ENCODE measurements around the gene SPOPL. TPM values are rescaled to one million over a fixed set of nuclear protein-coding genes. Genes with fewer than 3 reads are reported as not detected.

The SPOPL gene
- total and polyA plus RNA-seq, 2 donors (not counting 1 experiment from before 2014, with no cell fraction given), result 14.0 to 53.6 TPM

GRCh38 chr2:138536302-138536701, 34.7 kb downstream of the SPOPL start:
- Mint-ChIP-seq H3K27ac (peak overlapping the region; percentile 69), H3K27me3 (no peaks in the 10 kb centered on the region), H3K4me3 (peak overlapping the region; percentile 20), H3K4me1 (peaks cover 62% of the 10 kb centered on the region), H3K9me3 (ENCODE audit: insufficient read depth) (peaks cover 11% of the 10 kb centered on the region)
- 80% methylated on average over 1 of the region's 2 CpGs for WGBS (ENCODE audit: insufficient coverage)
- peaks cover 81% of the 10 kb centered on the region for H3K79me2 ChIP-seq (ENCODE audit: control insufficient read depth, insufficient read depth, low read length)
- peaks cover 16 to 37% of the 10 kb centered on the region in 2 donors for H3K4me1 ChIP-seq (ENCODE audit: control insufficient read depth in 2 of 2, insufficient read depth in 2 of 2, low read length in 2 of 2)
- no peaks in the 10 kb centered on the region for H3K27me3 ChIP-seq (replicated peaks in 1 of 4; ENCODE audit: control extremely low read depth in 1 of 4, control insufficient read depth in 3 of 4, insufficient read depth in 4 of 4, low read length in 3 of 4)
- ChIA-PET CTCF (no interaction called here), POLR2A (no interaction called here)
- H4K20me1 ChIP-seq (ENCODE audit: control insufficient read depth, insufficient read depth, low read length, poor library complexity, severe bottlenecking), result peaks cover 67% of the 10 kb centered on the region
- intact Hi-C loops (cut with micrococcal nuclease), result no loop called here
- no peak overlapping the region for H2AFZ ChIP-seq (ENCODE audit: insufficient read depth, low read depth, low read length, poor library complexity, severe bottlenecking)
- peaks cover 5 to 12% (median 11%) of the 10 kb centered on the region in 3 donors for H3K9me3 ChIP-seq (ENCODE audit: control extremely low read depth in 1 of 3, control insufficient read depth in 2 of 3, insufficient read depth in 1 of 3, low read length in 2 of 3)
- H3K27ac ChIP-seq (ENCODE audit: low read length in 2 of 2), result peak overlapping the region in 1 of 2 donors; percentile 40
- TF ChIP-seq CTCF (IDR thresholded peaks at IDR 0.05), result no peak
- TF ChIP-seq EZH2 (IDR thresholded peaks at IDR 0.05; ENCODE audit: borderline replicate concordance, insufficient read depth, low read depth, low read length, poor library complexity, severe bottlenecking), result no peak
- H3K4me3 ChIP-seq (ENCODE audit: control extremely low read depth in 1 of 5, extremely low read depth in 1 of 5, insufficient read depth in 1 of 5, low read depth in 2 of 5, low read length in 4 of 5), result no peak overlapping the region
- DNase-seq, result no peak
- no peak overlapping the region for H3K9ac ChIP-seq (ENCODE audit: low read length)
- H3K36me3 ChIP-seq (replicated peaks in 1 of 2; ENCODE audit: control extremely low read depth in 1 of 2, control insufficient read depth in 1 of 2, extremely low read depth in 1 of 2, insufficient read depth in 2 of 2, low read length in 1 of 2), result peaks cover 9 to 12% of the 10 kb centered on the region in 2 experiments
- peak; percentile 80 for ATAC-seq (ENCODE audit: low read depth)
- no peak overlapping the region for H3K4me2 ChIP-seq (replicated peaks; ENCODE audit: low read depth, low read length, poor library complexity, severe bottlenecking)

- POLR2A ChIA-PET, result no interaction called here
- no peak overlapping the region for H3K4me2 ChIP-seq (replicated peaks; ENCODE audit: low read depth, low read length, poor library complexity, severe bottlenecking)
- peak overlapping the region in 1 of 2 donors; percentile 40 for H3K27ac ChIP-seq (ENCODE audit: low read length in 2 of 2)
- WGBS (ENCODE audit: insufficient coverage), result 100% methylated on average over 2 of the region's 2 CpGs
- Mint-ChIP-seq H3K27me3 (no peaks in the 10 kb centered on the region), H3K4me1 (peaks cover 62% of the 10 kb centered on the region), H3K4me3 (peak overlapping the region; percentile 20), H3K27ac (peak overlapping the region; percentile 69), H3K9me3 (ENCODE audit: insufficient read depth) (peaks cover 11% of the 10 kb centered on the region)
- no peak overlapping the region for H2AFZ ChIP-seq (ENCODE audit: insufficient read depth, low read depth, low read length, poor library complexity, severe bottlenecking)
- H3K27me3 ChIP-seq (replicated peaks in 1 of 4; ENCODE audit: control extremely low read depth in 1 of 4, control insufficient read depth in 3 of 4, insufficient read depth in 4 of 4, low read length in 3 of 4), result no peaks in the 10 kb centered on the region
- intact Hi-C loops (cut with micrococcal nuclease), result no loop called here
- peaks cover 16 to 33% of the 10 kb centered on the region in 2 donors for H3K4me1 ChIP-seq (ENCODE audit: control insufficient read depth in 2 of 2, insufficient read depth in 2 of 2, low read length in 2 of 2)
- H4K20me1 ChIP-seq (ENCODE audit: control insufficient read depth, insufficient read depth, low read length, poor library complexity, severe bottlenecking), result peaks cover 62% of the 10 kb centered on the region
- peaks cover 9 to 12% of the 10 kb centered on the region in 2 experiments for H3K36me3 ChIP-seq (replicated peaks in 1 of 2; ENCODE audit: control extremely low read depth in 1 of 2, control insufficient read depth in 1 of 2, extremely low read depth in 1 of 2, insufficient read depth in 2 of 2, low read length in 1 of 2)
- no peak overlapping the region for H3K9ac ChIP-seq (ENCODE audit: low read length)
- no peak overlapping the region for H3K4me3 ChIP-seq (ENCODE audit: control extremely low read depth in 1 of 5, extremely low read depth in 1 of 5, insufficient read depth in 1 of 5, low read depth in 2 of 5, low read length in 4 of 5)
- TF ChIP-seq CTCF (IDR thresholded peaks at IDR 0.05), result no peak
- TF ChIP-seq EZH2 (IDR thresholded peaks at IDR 0.05; ENCODE audit: borderline replicate concordance, insufficient read depth, low read depth, low read length, poor library complexity, severe bottlenecking), result no peak
- no peak for DNase-seq
- CTCF ChIA-PET, result no interaction called here
- peaks cover 5 to 12% (median 11%) of the 10 kb centered on the region in 3 donors for H3K9me3 ChIP-seq (ENCODE audit: control extremely low read depth in 1 of 3, control insufficient read depth in 2 of 3, insufficient read depth in 1 of 3, low read length in 2 of 3)
- peaks cover 78% of the 10 kb centered on the region for H3K79me2 ChIP-seq (ENCODE audit: control insufficient read depth, insufficient read depth, low read length)
- ATAC-seq (ENCODE audit: low read depth), result no peak
These were observed 35.2 kb downstream of the SPOPL start for GRCh38 chr2:138536740-138537139.

All from B cell (primary cell).